ENCODE results near the gene PSTPIP1.

PSTPIP1 gene

DNA sequence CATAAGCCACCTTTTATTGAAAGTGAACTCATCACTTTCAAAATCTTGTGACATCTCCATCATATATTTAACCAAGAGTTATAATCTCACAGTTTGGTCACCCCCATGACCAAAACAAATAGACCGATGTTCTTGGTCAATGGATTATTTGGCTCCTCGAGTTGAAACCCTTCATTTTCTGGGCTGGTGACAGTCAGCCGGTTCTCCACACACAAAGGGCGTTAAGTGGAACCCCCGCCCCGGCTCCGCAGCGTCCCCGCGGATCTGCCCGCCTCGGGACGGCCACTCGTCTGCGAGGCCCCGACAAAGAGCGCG is 75.2 kb downstream of the PSTPIP1 start:
- no peak for TF ChIP-seq GATA1 (IDR thresholded peaks at IDR 0.05; ENCODE audit: low read depth, low read length)
- TF ChIP-seq POLR2A (IDR thresholded peaks at IDR 0.05; ENCODE audit: low read length), result no peak
- no peak for DNase-seq

DNA sequence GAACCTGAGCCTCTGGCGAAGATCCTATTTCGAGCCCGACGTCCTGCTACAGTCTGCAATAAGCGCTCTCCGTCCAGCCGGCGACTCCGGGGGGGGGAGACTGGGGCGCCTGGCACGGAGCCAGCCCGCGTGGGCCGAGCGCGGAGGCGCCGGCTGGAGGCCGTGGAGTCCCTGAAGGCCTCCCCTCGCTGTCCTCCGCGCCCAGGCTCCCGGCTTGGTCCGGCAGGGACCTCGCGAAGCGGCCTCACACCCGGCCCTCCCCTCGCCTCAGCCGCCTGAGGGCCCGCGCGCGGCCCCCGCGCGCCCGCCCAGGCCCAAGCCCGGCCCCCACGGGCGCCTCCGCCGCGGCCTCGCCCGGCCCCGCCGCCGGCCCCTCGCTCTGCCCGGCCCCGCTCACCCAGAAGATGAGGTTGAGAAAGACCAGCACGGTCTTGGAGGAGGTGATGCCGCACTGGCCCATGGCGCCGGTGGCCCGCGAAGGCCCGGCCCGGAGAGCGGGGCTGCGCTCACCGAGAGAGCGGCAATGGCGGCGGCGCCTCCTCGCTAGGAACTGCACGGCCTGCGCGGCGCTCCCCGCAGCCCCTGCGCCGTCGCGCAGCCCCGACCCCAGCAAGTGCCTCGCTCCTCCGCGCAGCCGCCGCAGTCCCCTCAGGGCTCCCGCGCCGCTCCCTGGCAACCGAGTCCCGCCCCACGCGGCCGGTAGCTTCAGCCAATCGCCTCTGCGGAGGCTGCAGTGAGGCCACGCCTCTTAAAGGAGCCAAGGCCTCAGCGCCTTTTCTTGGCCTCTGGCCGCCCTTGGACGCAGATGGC is 75.8 kb downstream of the PSTPIP1 start, which contains the start of gene TSPAN3:
TSS of gene TSPAN3 (minus strand) at position 615 of the 810 bp plus-strand sequence. CDS start at position 460, 155 bp downstream.
- peak; percentile 70 for TF ChIP-seq POLR2A (IDR thresholded peaks at IDR 0.05; ENCODE audit: low read length)
- TF ChIP-seq GATA1 (IDR thresholded peaks at IDR 0.05; ENCODE audit: low read depth, low read length), result no peak
- DNase-seq, result peak; percentile 93 to 95

DNA sequence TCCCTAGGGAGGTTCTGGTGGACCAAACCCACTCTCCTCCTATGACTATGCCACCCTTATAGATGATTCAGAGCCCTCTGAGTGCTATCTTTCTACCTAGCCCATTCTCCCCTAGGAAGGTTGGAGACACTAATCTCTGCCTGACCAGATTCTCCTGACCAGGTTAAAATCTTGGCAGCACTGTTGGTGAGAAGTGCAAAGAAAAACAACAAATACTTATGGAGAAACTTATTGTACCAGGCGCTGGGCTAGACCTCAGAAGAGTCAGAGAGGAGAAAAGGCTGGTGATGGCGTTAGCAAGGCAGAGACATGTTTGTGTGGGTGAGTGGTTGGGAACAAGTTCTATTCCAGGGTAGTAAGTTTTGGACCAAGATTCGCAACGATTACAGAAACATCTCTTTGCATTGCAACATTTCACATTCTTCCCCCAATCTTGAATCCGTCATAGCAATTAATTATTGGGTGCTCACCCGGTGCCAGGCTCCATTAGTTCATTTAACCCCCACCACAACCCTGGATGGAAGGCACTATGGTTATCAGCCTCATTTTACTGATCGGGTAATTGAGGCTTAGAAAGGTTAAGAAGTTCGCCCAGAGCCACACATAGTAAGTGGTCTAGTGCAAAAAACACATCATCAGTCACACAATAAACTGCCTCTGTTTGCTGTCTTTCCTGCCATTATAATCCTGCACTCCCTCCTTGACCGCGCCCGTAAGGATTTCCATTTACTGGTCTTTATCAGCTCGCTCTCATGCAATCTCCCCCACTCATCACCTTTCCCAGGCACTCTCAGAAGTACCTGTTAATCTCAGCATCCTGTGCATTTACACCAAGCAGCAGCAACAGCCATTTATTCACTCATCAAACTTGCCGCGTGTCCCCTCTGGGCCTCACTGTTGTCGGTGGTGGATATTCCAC is 76.6 kb downstream of the PSTPIP1 start:
- TF ChIP-seq GATA1 (IDR thresholded peaks at IDR 0.05; ENCODE audit: low read depth, low read length) (no peak), POLR2A (IDR thresholded peaks at IDR 0.05; ENCODE audit: low read length) (no peak)
- DNase-seq, result no peak

DNA sequence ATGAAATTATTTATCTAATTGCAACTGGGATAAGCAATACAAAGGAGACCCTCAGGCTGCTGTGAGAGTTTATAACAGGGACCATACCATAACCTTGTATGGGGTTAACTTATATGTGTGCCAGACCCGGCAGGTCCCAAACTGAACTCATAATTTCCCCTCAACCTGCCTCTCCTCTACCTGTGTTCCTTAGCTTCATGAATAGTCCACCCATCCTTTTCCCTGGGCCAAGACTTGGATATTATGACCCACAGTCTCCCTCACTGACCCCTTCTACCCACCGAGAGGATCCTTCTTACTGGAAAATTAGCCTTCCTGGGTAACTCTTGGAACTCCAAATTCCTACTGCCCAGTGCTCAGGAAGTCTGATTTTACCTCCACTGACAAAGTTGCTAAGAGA is 79.4 kb downstream of the PSTPIP1 start:
- no peak for DNase-seq
- TF ChIP-seq POLR2A (IDR thresholded peaks at IDR 0.05; ENCODE audit: low read length), result no peak
- TF ChIP-seq GATA1 (IDR thresholded peaks at IDR 0.05; ENCODE audit: low read depth, low read length), result no peak

DNA sequence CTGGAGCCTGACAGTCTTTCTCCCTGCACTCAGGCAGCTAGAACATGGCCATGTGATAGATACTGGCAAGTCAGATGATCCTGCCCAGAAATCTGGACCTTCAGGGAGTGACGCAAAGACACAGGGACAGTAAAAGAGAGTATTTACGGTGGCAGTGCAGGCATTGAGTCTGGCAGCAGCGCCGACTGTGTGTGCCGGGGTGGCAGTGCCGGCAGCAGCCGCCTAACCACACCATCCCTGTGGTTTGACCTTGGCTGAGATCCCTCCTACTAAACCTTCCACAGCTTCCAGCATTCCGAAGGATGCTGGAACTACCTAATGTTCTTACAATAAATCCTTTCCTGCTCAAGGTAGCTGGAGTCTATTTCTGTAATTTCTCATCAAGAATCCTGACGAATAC is 80.6 kb downstream of the PSTPIP1 start:
- no peak for DNase-seq
- TF ChIP-seq POLR2A (IDR thresholded peaks at IDR 0.05; ENCODE audit: low read length) (no peak), GATA1 (IDR thresholded peaks at IDR 0.05; ENCODE audit: low read depth, low read length) (no peak)

DNA sequence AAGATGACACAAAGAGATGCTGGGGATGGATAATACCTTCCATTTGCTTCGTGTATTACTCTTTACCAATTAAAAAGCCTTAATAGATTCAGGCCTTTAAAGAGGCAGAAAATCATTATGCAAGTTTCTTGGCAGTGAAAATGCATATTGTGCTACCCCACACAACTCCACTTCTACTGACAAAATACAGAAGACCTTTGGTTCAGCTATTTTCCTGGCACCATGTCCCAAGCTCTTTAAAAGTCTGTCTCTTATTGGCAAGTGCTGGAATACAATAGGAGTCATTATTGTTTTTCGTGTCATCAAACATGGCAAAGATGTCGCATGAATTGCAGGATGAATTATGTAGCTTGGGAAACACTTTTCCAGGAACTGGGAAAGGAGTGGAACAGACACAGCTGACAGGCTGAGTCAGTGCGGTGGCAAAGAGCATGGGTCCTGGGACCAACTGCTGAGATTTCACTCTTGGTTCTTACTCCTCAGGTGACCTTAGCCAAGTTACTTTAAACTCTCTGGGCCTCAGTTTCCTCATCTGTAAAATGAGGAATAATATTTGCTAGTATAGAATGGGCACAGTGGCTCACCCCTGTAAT is 81.5 kb downstream of the PSTPIP1 start:
- TF ChIP-seq GATA1 (IDR thresholded peaks at IDR 0.05; ENCODE audit: low read depth, low read length) (no peak), POLR2A (IDR thresholded peaks at IDR 0.05; ENCODE audit: low read length) (no peak)

DNA sequence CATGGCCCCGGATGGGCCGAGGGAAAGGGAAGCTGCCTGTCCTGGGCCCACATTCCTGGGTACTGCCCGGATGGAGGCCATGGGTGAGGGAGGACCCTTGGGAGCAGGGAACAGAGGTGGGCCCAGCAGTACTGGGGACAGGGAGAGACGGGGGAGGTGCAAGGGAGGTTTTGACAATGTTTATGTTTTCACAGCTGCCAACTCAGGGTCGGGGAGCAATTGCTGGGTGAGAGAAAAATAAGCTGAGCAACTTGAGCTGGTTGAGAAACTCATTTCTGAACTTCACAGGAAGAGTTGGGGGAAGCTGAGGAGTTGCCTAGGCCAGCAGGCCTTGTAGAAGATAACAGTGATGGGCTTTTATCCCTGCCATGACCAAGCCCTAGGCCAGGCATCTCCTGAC is 87.0 kb downstream of the PSTPIP1 start:
- TF ChIP-seq GATA1 (IDR thresholded peaks at IDR 0.05; ENCODE audit: low read depth, low read length), result no peak
- TF ChIP-seq POLR2A (IDR thresholded peaks at IDR 0.05; ENCODE audit: low read length), result no peak
- DNase-seq, result no peak

More for the DNA sequence above, 81.5 kb downstream of the PSTPIP1 start:
- no peak for DNase-seq

DNA sequence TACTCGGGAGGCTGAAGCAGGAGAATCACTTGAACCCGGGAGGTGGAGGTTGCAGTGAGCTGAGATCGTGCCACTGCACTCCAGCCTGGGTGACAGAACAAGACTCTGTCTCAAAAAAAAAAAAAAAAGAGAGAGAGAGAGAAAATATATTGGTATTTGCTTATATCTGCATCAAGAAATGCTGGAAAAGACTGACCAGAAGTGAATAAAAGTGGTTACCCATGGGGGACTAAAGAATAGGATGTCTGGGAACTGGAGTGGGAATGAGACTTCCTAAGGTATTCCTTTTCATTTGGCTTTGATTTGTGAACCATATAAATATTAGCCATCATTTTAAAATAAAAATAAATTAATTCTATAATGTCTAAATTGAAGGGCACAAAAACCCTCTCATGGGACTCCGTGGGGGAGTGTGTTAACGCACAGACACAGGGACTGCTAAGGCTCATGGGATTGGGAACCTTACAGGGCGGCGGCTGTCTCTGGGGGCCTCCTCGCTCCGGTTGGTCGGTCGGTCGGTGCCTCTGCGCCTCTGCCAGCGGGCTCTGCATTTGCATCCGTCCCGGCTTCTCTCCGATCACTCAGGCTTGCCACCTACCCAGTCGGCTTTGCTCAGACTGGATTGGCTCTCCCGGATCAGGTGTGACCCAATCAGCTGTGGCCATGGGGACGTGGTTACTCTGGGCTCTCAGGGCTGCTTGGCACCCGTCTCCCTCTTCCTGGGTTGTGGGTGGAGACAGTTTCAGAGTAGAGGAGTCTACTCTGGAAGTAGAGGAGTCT is 88.6 kb downstream of the PSTPIP1 start:
- TF ChIP-seq GATA1 (IDR thresholded peaks at IDR 0.05; ENCODE audit: low read depth, low read length), result no peak
- no peak for TF ChIP-seq POLR2A (IDR thresholded peaks at IDR 0.05; ENCODE audit: low read length)
- peak; percentile 60 to 63 for DNase-seq

DNA sequence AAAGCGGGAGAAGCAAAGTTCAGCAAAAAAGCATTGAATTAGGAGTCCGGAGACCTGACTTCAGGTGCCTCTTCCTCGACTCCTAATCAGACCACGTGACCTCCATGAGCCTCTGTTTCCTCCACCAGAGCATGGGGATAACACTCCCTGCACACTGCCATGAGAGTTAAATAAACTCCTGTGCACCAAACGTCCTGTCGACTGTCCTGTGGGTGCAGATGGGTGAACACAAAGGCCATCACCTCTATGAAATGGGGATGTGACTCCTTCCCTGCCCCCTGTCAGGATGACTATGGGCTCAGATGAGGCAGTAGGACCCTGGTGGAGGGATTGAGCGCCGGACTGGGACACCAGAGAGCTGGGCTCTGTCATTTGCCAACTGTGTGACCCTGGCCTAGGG is 89.5 kb downstream of the PSTPIP1 start:
- DNase-seq, result no peak
- no peak for TF ChIP-seq POLR2A (IDR thresholded peaks at IDR 0.05; ENCODE audit: low read length)
- TF ChIP-seq GATA1 (IDR thresholded peaks at IDR 0.05; ENCODE audit: low read depth, low read length), result no peak

DNA sequence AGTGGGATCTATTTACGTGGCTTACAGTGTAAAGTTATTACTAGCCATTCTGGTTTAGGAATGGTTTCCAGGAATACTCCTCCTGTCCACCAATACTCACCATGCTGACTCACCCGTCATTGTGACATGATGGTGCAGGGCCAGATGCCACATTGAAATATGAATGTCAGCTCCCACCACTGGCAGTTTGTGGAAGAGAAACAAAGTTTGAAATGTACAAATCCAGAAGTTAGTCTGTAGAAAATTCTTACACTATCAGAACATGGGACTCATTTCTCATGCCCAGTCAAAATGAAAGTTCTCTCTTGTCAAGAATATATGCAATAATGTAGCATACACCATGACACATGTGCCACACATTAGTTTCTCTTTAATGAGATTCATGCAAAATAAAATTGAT is 90.4 kb downstream of the PSTPIP1 start:
- no peak for TF ChIP-seq POLR2A (IDR thresholded peaks at IDR 0.05; ENCODE audit: low read length)
- TF ChIP-seq GATA1 (IDR thresholded peaks at IDR 0.05; ENCODE audit: low read depth, low read length), result no peak
- DNase-seq, result no peak

All from erythroblast (primary cell).